ENCODE results near the gene FNDC3B.

GRCh38 chr3:172375206-172375850 lies 335.9 kb downstream of the FNDC3B start:
- no peak for TF ChIP-seq CTCF (IDR thresholded peaks at IDR 0.05)
- no peak for TF ChIP-seq EZH2 (IDR thresholded peaks at IDR 0.05)
- TF ChIP-seq EZH2phosphoT487 (IDR thresholded peaks at IDR 0.05): no peak

Data from neural progenitor cell (in vitro differentiated cells).